Osteocyte (in vitro differentiated cells): ENCODE results near the gene CFAP119. TPM values are rescaled to one million over a fixed set of nuclear protein-coding genes. Genes with fewer than 3 reads are reported as not detected.

Experiments used
- DNase-seq: peaks from one replicate; pipeline ENCODE4 v3.0.0; 2021; ENCODE audit warnings: mixed read lengths; ENCODE audit not compliant: unreplicated experiment; ENCODE audit errors: extremely low spot score
- H3K27ac Mint-ChIP-seq: one replicate; pipeline ENCODE4 v1.8.0; 2021; ENCODE audit warnings: mild to moderate bottlenecking, mixed read lengths; ENCODE audit not compliant: unreplicated experiment
- H3K27me3 Mint-ChIP-seq: one replicate; pipeline ENCODE4 v1.8.0; 2021; ENCODE audit warnings: mixed read lengths; ENCODE audit not compliant: unreplicated experiment
- H3K36me3 Mint-ChIP-seq: one replicate; pipeline ENCODE4 v1.8.0; 2021; ENCODE audit warnings: mixed read lengths; ENCODE audit not compliant: unreplicated experiment
- H3K4me1 Mint-ChIP-seq: one replicate; pipeline ENCODE4 v1.8.0; 2021; ENCODE audit warnings: mixed read lengths; ENCODE audit not compliant: unreplicated experiment
- H3K4me3 Mint-ChIP-seq: one replicate; pipeline ENCODE4 v1.8.0; 2021; ENCODE audit warnings: mild to moderate bottlenecking, moderate library complexity, mixed read lengths; ENCODE audit not compliant: unreplicated experiment
- H3K9me3 Mint-ChIP-seq: one replicate; pipeline ENCODE4 v1.8.0; 2021; ENCODE audit warnings: mixed read lengths; ENCODE audit not compliant: unreplicated experiment
- CTCF ChIP-seq: fragments of 200-600 bp; sonication (generic); IDR thresholded peaks from 2 replicates; pipeline ENCODE4 v1.5.0; 2021; ENCODE audit warnings: antibody characterized with exemption, mild to moderate bottlenecking, moderate library complexity
- total RNA-seq: library from RNA; stranded (reverse); gene quantifications from 2 replicates; pipeline ENCODE4 v1.2.1, GENCODE V29; 2021

The CFAP119 gene
- total RNA-seq, 1 donor from 2014 or later, result 5.0 TPM

GRCh38 chr16:30762991-30763725 lies 1.3 kb upstream of the CFAP119 start:
- no peaks in the 10 kb centered on the region for H3K27me3 Mint-ChIP-seq
- H3K36me3 Mint-ChIP-seq, result peaks cover 28% of the 10 kb centered on the region
- no peak for DNase-seq
- TF ChIP-seq CTCF, result no peak
- H3K4me1 Mint-ChIP-seq, result peaks cover 22% of the 10 kb centered on the region
- H3K9me3 Mint-ChIP-seq, result no peaks in the 10 kb centered on the region
- peak overlapping the region; percentile 86 for H3K4me3 Mint-ChIP-seq
- peak overlapping the region; percentile 90 for H3K27ac Mint-ChIP-seq

- peak overlapping the region; percentile 90 for H3K27ac Mint-ChIP-seq
- H3K9me3 Mint-ChIP-seq, result no peaks in the 10 kb centered on the region
- no peak for DNase-seq
- H3K36me3 Mint-ChIP-seq, result peaks cover 21% of the 10 kb centered on the region
- H3K4me1 Mint-ChIP-seq, result peaks cover 22% of the 10 kb centered on the region
- peak overlapping the region; percentile 86 for H3K4me3 Mint-ChIP-seq
- no peaks in the 10 kb centered on the region for H3K27me3 Mint-ChIP-seq
- TF ChIP-seq CTCF, result no peak
These were observed 385 bp downstream of the CFAP119 start for GRCh38 chr16:30761427-30761927.

- H3K9me3 Mint-ChIP-seq, result no peaks in the 10 kb centered on the region
- peaks cover 20% of the 10 kb centered on the region for H3K36me3 Mint-ChIP-seq
- peak overlapping the region; percentile 86 for H3K4me3 Mint-ChIP-seq
- DNase-seq, result no peak
- H3K4me1 Mint-ChIP-seq, result peaks cover 22% of the 10 kb centered on the region
- H3K27me3 Mint-ChIP-seq, result no peaks in the 10 kb centered on the region
- TF ChIP-seq CTCF, result no peak
- peak overlapping the region; percentile 90 for H3K27ac Mint-ChIP-seq
These were observed 1.1 kb downstream of the CFAP119 start for GRCh38 chr16:30760577-30761426.

- peaks cover 22% of the 10 kb centered on the region for H3K4me1 Mint-ChIP-seq
- H3K9me3 Mint-ChIP-seq, result no peaks in the 10 kb centered on the region
- peak overlapping the region; percentile 26 for H3K4me3 Mint-ChIP-seq
- no peak for TF ChIP-seq CTCF
- no peak overlapping the region for H3K27ac Mint-ChIP-seq
- DNase-seq, result no peak
- peaks cover 16% of the 10 kb centered on the region for H3K36me3 Mint-ChIP-seq
- no peaks in the 10 kb centered on the region for H3K27me3 Mint-ChIP-seq
These were observed 1.8 kb downstream of the CFAP119 start for GRCh38 chr16:30760001-30760559.
